ENCODE measurements around the gene RIMKLA. TPM values are rescaled to one million over a fixed set of nuclear protein-coding genes. Genes with fewer than 3 reads are reported as not detected.

RIMKLA gene
- total RNA-seq, 1 experiment from 2014 or later, result 0.85 TPM

Other genes starting within 250 kb of the RIMKLA start
- not detected in 2 replicates for gene GUCA2B, start 227.4 kb upstream of the RIMKLA start, total RNA-seq (2014; rRNA removed; shearing (Covaris generic))
- gene GUCA2A, start 216.0 kb upstream of the RIMKLA start, total RNA-seq (2014; rRNA removed; shearing (Covaris generic)), result not detected in 2 replicates
- gene FOXJ3, start 45.6 kb upstream of the RIMKLA start, total RNA-seq (2014; rRNA removed; shearing (Covaris generic)), result 25.7 and 31.7 TPM in 2 replicates
- 0.25 TPM in 1 of 2 replicates, not detected in the other for gene ZMYND12, start 75.2 kb downstream of the RIMKLA start, total RNA-seq (2014; rRNA removed; shearing (Covaris generic))
- gene PPCS, start 75.8 kb downstream of the RIMKLA start, total RNA-seq (2014; rRNA removed; shearing (Covaris generic)), result 82.5 and 84.8 TPM in 2 replicates
- gene CCDC30, start 82.5 kb downstream of the RIMKLA start, total RNA-seq (2014; rRNA removed; shearing (Covaris generic)), result 0.14 TPM in 1 of 2 replicates, not detected in the other

Measured in H4 (cell line).